ENCODE measurements around the gene PTH2.
A peak's percentile ranks its signal among the peaks of the same experiment; 100 is the strongest.
"Not testable (repeated sequence)": the region's sequence is repeated elsewhere in the genome, so short reads cannot be mapped to it uniquely, and the experiment has no call there.

PTH2 gene

GRCh38 chr19:49447485-49448431, 24.5 kb upstream of the PTH2 start:
- no peak for DNase-seq (ENCODE audit: low spot score)

GRCh38 chr19:49445997-49446396, 22.8 kb upstream of the PTH2 start:
- DNase-seq (ENCODE audit: low spot score) = no peak

GRCh38 chr19:49444100-49444700, 21.0 kb upstream of the PTH2 start:
- not testable (repeated sequence) for DNase-seq (ENCODE audit: low spot score)

- peak; percentile 99 for DNase-seq (ENCODE audit: low spot score)
These were observed 20.3 kb upstream of the PTH2 start for GRCh38 chr19:49443366-49444099.

GRCh38 chr19:49442771-49443365, 19.6 kb upstream of the PTH2 start:
- DNase-seq (ENCODE audit: low spot score) = peak; percentile 88

GRCh38 chr19:49442354-49442753, 19.1 kb upstream of the PTH2 start:
- peak; percentile 84 for DNase-seq (ENCODE audit: low spot score)

- peak; percentile 49 for DNase-seq (ENCODE audit: low spot score)
These were observed 18.7 kb upstream of the PTH2 start for GRCh38 chr19:49441960-49442350.

- peak; percentile 88 for DNase-seq (ENCODE audit: low spot score)
These were observed 18.1 kb upstream of the PTH2 start, which contains the start of gene SLC17A7 for GRCh38 chr19:49441210-49441959. Gene SLC17A7 (minus strand): TSS chr19:49441527. CDS start chr19:49441379, 148 bp downstream.

- DNase-seq (ENCODE audit: low spot score) = peak; percentile 58
These were observed 17.4 kb upstream of the PTH2 start for GRCh38 chr19:49440439-49441209.

GRCh38 chr19:49439836-49440235, 16.6 kb upstream of the PTH2 start:
- DNase-seq (ENCODE audit: low spot score) = no peak

GRCh38 chr19:49438261-49438660, 15.0 kb upstream of the PTH2 start:
- peak; percentile 68 for DNase-seq (ENCODE audit: low spot score)

GRCh38 chr19:49437231-49437630, 14.0 kb upstream of the PTH2 start:
- peak; percentile 92 for DNase-seq (ENCODE audit: low spot score)

GRCh38 chr19:49436381-49437017, 13.3 kb upstream of the PTH2 start:
- peak; percentile 62 for DNase-seq (ENCODE audit: low spot score)

GRCh38 chr19:49435670-49436069, 12.4 kb upstream of the PTH2 start:
- no peak for DNase-seq (ENCODE audit: low spot score)

- DNase-seq (ENCODE audit: low spot score) = peak; percentile 90
These were observed 11.8 kb upstream of the PTH2 start for GRCh38 chr19:49434907-49435583.

GRCh38 chr19:49433240-49433901, 10.1 kb upstream of the PTH2 start:
- DNase-seq (ENCODE audit: low spot score) = no peak

GRCh38 chr19:49432141-49433073, 9.2 kb upstream of the PTH2 start:
- no peak for DNase-seq (ENCODE audit: low spot score)

GRCh38 chr19:49431330-49431749, 8.1 kb upstream of the PTH2 start:
- no peak for DNase-seq (ENCODE audit: low spot score)

Measured in cerebellar cortex (tissue), 1 donor.